Measurements from ENCODE around the gene NCSTN.

The NCSTN gene

GRCh38 chr1:160402001-160402795, 59.0 kb downstream of the NCSTN start:
- TF ChIP-seq, protein P1, sequence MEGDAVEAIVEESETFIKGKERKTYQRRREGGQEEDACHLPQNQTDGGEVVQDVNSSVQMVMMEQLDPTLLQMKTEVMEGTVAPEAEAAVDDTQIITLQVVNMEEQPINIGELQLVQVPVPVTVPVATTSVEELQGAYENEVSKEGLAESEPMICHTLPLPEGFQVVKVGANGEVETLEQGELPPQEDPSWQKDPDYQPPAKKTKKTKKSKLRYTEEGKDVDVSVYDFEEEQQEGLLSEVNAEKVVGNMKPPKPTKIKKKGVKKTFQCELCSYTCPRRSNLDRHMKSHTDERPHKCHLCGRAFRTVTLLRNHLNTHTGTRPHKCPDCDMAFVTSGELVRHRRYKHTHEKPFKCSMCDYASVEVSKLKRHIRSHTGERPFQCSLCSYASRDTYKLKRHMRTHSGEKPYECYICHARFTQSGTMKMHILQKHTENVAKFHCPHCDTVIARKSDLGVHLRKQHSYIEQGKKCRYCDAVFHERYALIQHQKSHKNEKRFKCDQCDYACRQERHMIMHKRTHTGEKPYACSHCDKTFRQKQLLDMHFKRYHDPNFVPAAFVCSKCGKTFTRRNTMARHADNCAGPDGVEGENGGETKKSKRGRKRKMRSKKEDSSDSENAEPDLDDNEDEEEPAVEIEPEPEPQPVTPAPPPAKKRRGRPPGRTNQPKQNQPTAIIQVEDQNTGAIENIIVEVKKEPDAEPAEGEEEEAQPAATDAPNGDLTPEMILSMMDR (IDR thresholded peaks at IDR 0.05; ENCODE audit: low read depth, low read length), result no peak
- no peak for DNase-seq (ENCODE audit: low read depth in 2 of 2)
- H3K4me3 ChIP-seq (replicated peaks in 1 of 2; ENCODE audit: low read depth in 2 of 2, low read length in 2 of 2), result peak overlapping the region in 1 of 2 donors; percentile 52

- no peak overlapping the region for H3K4me3 ChIP-seq (replicated peaks in 1 of 2; ENCODE audit: low read depth in 2 of 2, low read length in 2 of 2)
- TF ChIP-seq, protein P1 (IDR thresholded peaks at IDR 0.05; ENCODE audit: low read depth, low read length), result no peak
- peak; percentile 31 to 33 for DNase-seq (ENCODE audit: low read depth in 2 of 2)
These were observed 60.1 kb downstream of the NCSTN start for GRCh38 chr1:160403244-160403643.

GRCh38 chr1:160404094-160404493, 60.9 kb downstream of the NCSTN start:
- TF ChIP-seq, protein P1 (IDR thresholded peaks at IDR 0.05; ENCODE audit: low read depth, low read length), result no peak
- no peak overlapping the region for H3K4me3 ChIP-seq (replicated peaks in 1 of 2; ENCODE audit: low read depth in 2 of 2, low read length in 2 of 2)
- DNase-seq (ENCODE audit: low read depth in 2 of 2), result no peak

DNA sequence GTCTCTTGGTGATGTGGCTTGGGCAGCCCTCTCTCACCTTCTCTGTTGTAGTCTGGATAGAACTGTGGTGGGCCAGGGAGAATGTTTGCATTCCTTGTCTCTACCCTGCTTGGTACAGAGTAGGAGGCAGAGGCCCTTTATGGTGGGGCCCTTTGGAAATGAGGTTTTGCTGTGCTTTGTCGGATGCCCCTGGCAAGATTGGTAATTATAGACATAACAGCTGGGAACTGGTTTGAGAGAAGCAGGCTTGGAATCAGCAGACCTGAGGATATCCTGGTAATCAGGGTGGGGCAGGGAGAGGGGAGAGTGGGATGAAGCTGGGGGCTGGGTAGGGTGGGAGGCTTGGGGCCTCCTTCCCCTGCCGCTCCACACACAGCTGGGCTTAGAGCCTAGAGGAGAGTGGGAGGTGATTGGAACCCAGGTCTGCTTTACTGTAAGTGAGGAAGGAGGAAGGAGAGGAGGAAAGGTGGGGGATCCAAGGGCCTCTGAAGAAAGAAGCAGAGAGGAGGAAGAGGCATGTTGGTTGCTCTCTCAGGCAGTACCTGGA, 62.2 kb downstream of the NCSTN start:
- DNase-seq (ENCODE audit: low read depth in 2 of 2), result no peak
- TF ChIP-seq, protein P1 (IDR thresholded peaks at IDR 0.05; ENCODE audit: low read depth, low read length), result no peak
- H3K4me3 ChIP-seq (replicated peaks in 1 of 2; ENCODE audit: low read depth in 2 of 2, low read length in 2 of 2), result no peak overlapping the region

DNA sequence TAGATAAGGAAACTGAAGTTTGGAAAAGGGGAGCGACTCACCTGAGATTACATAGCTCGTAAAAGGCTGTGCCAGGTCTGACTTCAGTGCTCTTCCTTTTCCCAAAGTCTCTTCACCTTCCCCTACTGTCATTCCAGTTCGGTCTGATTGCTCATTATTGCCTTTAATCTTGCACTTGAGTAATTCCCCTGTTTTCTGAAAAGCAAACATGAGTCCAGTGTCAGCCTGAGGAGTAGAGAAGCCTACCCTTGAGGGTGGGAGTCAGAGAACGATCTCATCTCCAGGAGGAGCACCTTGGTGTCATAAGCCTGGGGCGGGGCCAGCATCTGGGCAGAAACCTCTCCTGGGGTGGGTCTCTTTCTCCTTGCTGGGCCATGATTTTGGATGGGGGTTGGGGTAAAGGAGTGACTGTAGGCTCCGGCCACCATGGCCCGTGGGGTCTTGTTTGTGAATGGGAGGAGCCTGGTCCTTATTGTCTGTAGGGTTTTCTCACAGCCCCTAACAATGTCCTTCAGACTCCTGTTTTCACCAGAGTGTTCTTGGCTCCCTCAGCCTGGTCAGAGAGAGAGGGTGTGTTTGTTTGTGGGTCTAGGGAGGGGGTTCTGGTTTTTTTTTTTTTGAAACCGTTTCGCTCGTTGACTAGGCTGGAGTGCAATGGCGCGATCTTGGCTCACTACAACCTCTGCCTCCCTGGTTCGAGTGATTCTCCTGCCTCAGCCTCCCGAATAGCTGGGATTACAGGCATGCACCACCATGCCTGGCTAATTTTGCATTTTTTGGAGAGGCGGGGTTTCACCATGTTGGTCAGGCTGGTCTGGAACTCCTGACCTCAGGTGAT, 63.2 kb downstream of the NCSTN start:
- no peak overlapping the region for H3K4me3 ChIP-seq (replicated peaks in 1 of 2; ENCODE audit: low read depth in 2 of 2, low read length in 2 of 2)

More for the DNA sequence above, 63.2 kb downstream of the NCSTN start:
- DNase-seq (ENCODE audit: low read depth in 2 of 2), result no peak
- TF ChIP-seq, protein P1 (IDR thresholded peaks at IDR 0.05; ENCODE audit: low read depth, low read length), result no peak

All from cardiac fibroblast (primary cell).